Peyer's patch (tissue), 4 donors: Measurements from ENCODE around the gene RPS6KA6.

Experiments used
- POLR2A ChIP-seq, 2 donors: fragments of 450-650 bp; IDR thresholded peaks; one replicate each; pipeline ENCODE4 v1.5.1; 2017; ENCODE audit warnings: antibody characterized with exemption in 2 of 2, mild to moderate bottlenecking in 2 of 2, moderate library complexity in 2 of 2
- TF ChIP-seq, protein P1 (sequence below), 6 experiments: fragments of 450-650 bp in 4 of 6; fragments of 200-600 bp in 2 of 6; sonication (generic) in 1 of 6; IDR thresholded peaks; one replicate each; pipeline ENCODE4 v1.5.1; 2017 to 2019; ENCODE audit warnings: antibody characterized with exemption in 6 of 6, mild to moderate bottlenecking in 3 of 6, moderate library complexity in 1 of 6

DNA sequence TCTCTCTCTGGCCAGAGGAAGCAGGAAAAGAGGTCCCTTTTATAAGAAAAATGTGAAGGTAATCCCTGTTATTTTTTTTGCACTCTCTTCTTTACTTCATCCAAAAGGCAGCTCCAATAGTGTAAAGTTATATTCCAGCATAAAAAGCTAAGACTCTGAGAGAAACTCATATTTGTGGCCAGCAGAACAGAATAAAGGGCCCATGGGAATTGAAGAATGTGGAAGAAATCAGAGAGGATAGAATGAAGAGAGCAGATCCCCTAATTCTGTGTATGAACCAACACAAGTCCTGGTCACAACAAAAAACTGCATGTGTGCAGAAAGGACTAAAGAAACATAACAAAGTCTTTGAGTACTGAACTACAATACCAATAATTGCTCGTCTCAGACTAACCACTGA is 22.3 kb downstream of the RPS6KA6 start:
- TF ChIP-seq, protein P1, sequence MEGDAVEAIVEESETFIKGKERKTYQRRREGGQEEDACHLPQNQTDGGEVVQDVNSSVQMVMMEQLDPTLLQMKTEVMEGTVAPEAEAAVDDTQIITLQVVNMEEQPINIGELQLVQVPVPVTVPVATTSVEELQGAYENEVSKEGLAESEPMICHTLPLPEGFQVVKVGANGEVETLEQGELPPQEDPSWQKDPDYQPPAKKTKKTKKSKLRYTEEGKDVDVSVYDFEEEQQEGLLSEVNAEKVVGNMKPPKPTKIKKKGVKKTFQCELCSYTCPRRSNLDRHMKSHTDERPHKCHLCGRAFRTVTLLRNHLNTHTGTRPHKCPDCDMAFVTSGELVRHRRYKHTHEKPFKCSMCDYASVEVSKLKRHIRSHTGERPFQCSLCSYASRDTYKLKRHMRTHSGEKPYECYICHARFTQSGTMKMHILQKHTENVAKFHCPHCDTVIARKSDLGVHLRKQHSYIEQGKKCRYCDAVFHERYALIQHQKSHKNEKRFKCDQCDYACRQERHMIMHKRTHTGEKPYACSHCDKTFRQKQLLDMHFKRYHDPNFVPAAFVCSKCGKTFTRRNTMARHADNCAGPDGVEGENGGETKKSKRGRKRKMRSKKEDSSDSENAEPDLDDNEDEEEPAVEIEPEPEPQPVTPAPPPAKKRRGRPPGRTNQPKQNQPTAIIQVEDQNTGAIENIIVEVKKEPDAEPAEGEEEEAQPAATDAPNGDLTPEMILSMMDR (IDR thresholded peaks at IDR 0.05) = no peak
- no peak for TF ChIP-seq POLR2A (IDR thresholded peaks at IDR 0.05)
